22Rv1 (cell line): ENCODE data around the gene PIK3AP1.

Experiments used
- H3K27ac ChIP-seq: fragments of 450-650 bp; 2 replicates; pipeline ENCODE4 v1.5.1; 2017
- ZFX ChIP-seq: fragments of 450-650 bp; IDR thresholded peaks from 2 replicates; pipeline ENCODE4 v1.6.1; 2017; ENCODE audit warnings: antibody characterized with exemption, borderline replicate concordance
- TF ChIP-seq, protein P1 (sequence below): fragments of 450-650 bp; IDR thresholded peaks from 2 replicates; pipeline ENCODE4 v1.5.1; 2017; ENCODE audit warnings: mild to moderate bottlenecking

PIK3AP1 gene

DNA sequence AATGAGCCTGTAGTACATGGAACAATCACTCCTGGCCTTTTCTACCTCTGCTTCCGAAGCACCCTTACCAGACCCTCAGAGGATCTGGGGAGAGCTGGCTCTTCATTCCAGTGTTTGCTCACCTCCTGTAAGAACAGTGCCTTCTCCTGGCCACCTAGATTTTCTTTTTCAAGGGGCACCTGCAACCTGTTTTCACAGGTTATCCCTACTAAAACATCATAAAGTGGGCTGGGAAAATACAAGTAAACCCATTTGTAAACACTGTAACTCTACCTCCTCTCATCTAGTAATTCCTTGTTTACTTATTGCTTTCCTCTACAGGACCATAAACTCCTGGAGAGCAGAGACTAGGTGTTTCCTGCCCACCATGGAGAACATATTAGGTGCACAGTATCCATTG lies 1.1 kb downstream of the PIK3AP1 start:
- TF ChIP-seq ZFX, result no peak
- TF ChIP-seq, protein P1, sequence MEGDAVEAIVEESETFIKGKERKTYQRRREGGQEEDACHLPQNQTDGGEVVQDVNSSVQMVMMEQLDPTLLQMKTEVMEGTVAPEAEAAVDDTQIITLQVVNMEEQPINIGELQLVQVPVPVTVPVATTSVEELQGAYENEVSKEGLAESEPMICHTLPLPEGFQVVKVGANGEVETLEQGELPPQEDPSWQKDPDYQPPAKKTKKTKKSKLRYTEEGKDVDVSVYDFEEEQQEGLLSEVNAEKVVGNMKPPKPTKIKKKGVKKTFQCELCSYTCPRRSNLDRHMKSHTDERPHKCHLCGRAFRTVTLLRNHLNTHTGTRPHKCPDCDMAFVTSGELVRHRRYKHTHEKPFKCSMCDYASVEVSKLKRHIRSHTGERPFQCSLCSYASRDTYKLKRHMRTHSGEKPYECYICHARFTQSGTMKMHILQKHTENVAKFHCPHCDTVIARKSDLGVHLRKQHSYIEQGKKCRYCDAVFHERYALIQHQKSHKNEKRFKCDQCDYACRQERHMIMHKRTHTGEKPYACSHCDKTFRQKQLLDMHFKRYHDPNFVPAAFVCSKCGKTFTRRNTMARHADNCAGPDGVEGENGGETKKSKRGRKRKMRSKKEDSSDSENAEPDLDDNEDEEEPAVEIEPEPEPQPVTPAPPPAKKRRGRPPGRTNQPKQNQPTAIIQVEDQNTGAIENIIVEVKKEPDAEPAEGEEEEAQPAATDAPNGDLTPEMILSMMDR, result no peak
- H3K27ac ChIP-seq, result no peak overlapping the region

DNA sequence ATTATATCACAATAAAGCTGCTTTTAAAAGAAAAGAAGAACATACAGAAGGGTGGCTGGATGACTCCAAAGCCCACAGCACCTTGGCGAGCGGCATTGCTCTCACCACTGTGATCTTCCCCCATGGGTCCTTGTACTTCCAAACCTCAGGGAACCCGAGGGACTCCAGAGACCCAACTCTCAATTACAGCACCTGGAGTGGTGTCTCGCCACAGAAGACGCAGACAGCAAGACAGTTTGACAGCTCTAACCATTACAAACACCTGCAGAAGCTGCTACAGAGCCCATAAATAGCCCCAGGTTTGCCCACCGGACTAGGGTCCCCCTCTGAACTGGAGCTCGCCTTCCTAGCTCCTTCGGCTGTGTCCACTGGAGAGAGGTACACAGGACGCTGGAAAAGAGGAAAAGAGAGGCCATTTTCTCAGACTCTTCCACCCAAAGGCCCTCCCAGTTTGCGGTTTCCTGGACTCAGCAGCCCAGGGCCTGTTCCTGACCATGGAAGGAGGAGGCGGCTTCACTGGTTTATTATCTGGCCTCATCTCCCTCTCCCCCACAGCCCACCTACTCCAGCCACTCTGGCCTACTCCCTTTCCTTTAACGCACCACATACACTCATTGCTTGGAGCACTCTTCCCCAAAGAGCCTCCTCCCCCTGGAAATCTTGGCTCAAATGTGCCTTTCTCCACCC lies 1.9 kb downstream of the PIK3AP1 start:
- H3K27ac ChIP-seq, result no peak overlapping the region
- TF ChIP-seq, protein P1, result no peak
- no peak for TF ChIP-seq ZFX

DNA sequence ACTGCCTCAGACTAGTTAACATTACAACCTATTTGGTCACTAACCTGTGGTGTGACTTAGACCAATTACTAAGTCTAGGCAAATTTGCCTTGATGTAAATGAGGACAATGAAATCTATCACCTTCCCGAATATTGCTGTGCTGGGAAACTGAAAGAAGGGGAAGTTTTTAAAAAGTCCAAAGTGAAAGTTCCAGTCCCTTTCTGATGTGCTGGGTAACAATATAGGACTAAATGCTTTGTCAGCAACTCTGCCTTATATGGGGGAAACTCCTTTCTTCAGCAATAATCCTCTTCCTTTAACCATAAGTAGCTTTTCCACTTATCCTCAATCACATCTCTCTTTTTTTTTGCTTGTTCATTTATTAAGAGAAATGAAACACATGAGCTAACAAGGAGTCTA lies 3.9 kb downstream of the PIK3AP1 start:
- TF ChIP-seq, protein P1, result no peak
- TF ChIP-seq ZFX, result no peak
- no peak overlapping the region for H3K27ac ChIP-seq

DNA sequence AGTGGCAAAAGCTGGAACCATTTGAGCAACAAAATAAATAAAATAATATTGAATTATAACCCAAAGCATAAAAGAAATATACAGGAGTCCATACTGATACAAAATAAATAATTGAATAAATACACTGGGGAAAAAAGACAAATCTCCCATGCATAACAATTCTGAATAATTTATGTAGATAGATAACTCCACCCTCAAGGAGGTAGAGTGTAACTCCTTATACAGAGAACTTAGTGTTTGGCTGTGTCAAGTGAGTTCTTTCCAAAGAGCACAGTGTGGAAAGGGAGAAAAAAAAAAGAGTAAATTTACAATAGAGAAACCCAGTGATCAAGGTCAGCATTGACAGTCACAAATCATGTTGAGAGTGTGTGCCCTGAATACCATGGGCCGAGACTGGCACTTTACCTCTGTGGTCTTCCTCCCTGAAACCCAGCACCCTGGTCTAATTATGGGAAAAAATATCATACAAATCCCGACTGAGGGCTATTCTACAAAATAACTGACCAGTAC lies 5.5 kb downstream of the PIK3AP1 start:
- no peak overlapping the region for H3K27ac ChIP-seq
- no peak for TF ChIP-seq ZFX
- TF ChIP-seq, protein P1, result no peak

DNA sequence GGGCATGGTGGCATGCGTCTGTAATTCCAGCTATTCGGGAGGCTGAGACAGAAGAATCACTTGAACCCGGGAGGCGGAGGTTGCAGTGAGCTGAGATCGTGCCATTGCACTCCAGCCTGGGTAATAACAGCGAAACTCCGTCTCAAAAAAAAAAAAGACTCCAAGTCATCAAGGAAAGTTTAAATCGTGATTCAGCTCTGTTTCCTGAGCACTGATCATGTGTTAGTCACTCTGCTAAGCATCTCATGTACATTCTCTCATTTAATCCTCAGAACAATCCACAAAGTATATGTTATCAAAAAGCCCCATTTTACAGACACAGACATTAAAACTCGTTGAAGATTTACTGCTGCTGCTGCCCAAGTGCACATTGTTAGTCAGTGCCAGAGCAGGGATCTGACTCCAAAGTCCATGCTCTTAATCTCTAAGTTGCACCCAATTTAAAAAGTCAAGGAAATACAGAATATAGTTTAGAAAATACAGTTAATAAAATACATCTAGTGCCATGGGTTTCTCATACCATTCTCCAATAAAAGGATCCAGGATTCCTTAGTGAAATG lies 6.2 kb downstream of the PIK3AP1 start:
- no peak overlapping the region for H3K27ac ChIP-seq
- no peak for TF ChIP-seq ZFX
- TF ChIP-seq, protein P1, result no peak

DNA sequence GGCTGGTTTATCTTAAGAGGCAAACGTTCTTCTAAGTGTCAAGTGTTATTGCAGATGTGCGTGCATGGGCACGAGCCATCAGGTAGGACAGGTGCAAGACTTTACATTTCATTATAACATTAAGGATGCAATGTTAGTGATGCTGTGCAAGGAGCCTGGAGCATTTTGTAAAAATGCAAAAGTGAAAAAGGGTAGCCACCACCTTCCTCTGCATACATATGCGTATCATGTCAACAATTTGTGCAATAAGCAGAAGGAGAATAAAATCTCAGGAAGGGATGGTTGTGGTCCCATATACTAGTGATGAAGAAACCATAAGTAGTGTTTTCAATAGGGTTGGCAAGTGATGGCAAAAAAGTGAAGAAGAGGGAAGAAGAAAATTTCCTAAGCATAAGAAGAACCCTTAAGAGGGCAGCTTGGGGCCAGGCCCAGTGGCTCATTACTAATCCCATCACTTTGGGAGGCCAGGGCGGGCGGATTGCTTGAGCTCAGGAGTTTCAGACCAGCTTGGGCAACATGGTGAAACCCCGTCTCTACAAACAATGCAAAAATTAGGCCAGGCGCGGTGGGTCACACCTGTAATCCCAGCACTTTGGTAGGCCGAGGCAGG lies 7.5 kb downstream of the PIK3AP1 start:
- no peak for TF ChIP-seq ZFX
- TF ChIP-seq, protein P1, result no peak
- H3K27ac ChIP-seq, result no peak overlapping the region

DNA sequence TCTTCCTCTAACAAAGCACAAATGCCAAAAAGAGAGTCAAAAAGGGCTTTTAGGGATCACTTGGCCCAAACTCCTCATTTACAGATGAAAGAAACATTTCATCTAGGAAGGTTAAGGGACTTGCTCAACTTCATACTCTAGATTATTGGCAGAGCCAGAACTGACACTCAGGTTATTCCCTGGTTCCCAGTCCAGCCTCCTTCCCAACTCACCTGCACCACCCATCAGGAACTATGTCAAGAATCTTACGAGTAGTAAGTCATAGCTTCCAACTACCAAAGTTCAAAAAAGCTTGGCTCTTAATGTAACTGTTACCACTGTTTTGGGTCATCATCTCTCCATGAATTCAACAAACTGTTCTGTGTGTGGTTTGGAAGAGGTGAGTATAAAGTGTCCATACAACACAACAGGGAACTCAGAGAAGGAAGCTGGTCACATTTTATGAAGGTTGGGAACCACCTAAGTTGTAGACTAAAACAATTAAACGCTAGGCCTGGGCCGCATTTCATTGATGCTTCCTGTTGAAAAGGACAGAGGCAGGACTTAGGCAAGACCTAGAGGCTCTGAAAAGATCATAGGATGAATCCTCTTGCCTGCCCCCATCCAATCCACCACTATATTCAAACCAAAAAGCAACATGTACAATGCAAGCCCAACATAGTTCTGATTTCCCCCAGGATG lies 9.1 kb downstream of the PIK3AP1 start:
- H3K27ac ChIP-seq, result no peak overlapping the region

More for the DNA sequence above, 9.1 kb downstream of the PIK3AP1 start:
- no peak for TF ChIP-seq ZFX
- TF ChIP-seq, protein P1, result no peak
